T-helper 1 cell treated with Interleukin-12 subunit alpha and Interleukin-12 subunit beta and Interleukin-4 antibody, amounts not matched to agents 30 μg/mL and 1 μg/mL, for 36 hours (primary cell): ENCODE measurements around the gene CPN2.

ENCODE experiments used
- H3K27ac Mint-ChIP-seq: one replicate; pipeline ENCODE4 v1.8.0; 2021; ENCODE audit warnings: mild to moderate bottlenecking, mixed read lengths
- H3K27me3 Mint-ChIP-seq: one replicate; pipeline ENCODE4 v1.8.0; 2021; ENCODE audit warnings: low read depth, mixed read lengths
- H3K36me3 Mint-ChIP-seq: one replicate; pipeline ENCODE4 v1.8.0; 2021; ENCODE audit warnings: low read depth, mixed read lengths
- H3K4me1 Mint-ChIP-seq: one replicate; pipeline ENCODE4 v1.8.0; 2021; ENCODE audit warnings: low read depth, mixed read lengths
- H3K4me3 Mint-ChIP-seq: one replicate; pipeline ENCODE4 v1.8.0; 2021; ENCODE audit warnings: mild to moderate bottlenecking, moderate library complexity, mixed read lengths
- H3K9me3 Mint-ChIP-seq: one replicate; pipeline ENCODE4 v1.8.0; 2021; ENCODE audit warnings: mixed read lengths

CPN2 gene

GRCh38 chr3:194312186-194312742 lies 38.9 kb downstream of the CPN2 start:
- Mint-ChIP-seq H3K36me3 (peaks cover 3% of the 10 kb centered on the region), H3K27me3 (peaks cover 7% of the 10 kb centered on the region), H3K9me3 (no peaks in the 10 kb centered on the region), H3K4me1 (peaks cover 72% of the 10 kb centered on the region), H3K27ac (peak overlapping the region; percentile 28), H3K4me3 (peak overlapping the region; percentile 64)

DNA sequence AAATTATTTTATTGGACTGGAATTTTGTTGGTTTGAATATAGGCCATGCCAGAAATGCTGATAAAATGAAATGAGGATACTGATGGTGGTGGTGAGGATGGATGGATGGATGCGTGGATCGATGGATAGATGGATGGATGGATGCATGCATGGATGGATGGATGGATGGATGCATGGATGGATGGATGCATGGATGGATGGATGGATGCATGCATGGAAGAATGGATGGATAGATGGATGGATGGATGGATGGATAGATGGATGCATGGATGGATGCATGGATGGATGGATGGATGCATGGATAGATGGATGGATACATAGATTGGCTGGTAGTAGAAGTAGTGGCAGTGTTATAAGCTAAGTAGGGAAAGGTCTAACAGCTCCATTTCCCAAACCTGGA lies 40.1 kb downstream of the CPN2 start:
- peak overlapping the region; percentile 55 for H3K27ac Mint-ChIP-seq
- peaks cover 76% of the 10 kb centered on the region for H3K4me1 Mint-ChIP-seq
- peaks cover 3% of the 10 kb centered on the region for H3K36me3 Mint-ChIP-seq
- H3K4me3 Mint-ChIP-seq, result peak overlapping the region; percentile 64
- H3K27me3 Mint-ChIP-seq, result peaks cover 3% of the 10 kb centered on the region
- no peaks in the 10 kb centered on the region for H3K9me3 Mint-ChIP-seq

DNA sequence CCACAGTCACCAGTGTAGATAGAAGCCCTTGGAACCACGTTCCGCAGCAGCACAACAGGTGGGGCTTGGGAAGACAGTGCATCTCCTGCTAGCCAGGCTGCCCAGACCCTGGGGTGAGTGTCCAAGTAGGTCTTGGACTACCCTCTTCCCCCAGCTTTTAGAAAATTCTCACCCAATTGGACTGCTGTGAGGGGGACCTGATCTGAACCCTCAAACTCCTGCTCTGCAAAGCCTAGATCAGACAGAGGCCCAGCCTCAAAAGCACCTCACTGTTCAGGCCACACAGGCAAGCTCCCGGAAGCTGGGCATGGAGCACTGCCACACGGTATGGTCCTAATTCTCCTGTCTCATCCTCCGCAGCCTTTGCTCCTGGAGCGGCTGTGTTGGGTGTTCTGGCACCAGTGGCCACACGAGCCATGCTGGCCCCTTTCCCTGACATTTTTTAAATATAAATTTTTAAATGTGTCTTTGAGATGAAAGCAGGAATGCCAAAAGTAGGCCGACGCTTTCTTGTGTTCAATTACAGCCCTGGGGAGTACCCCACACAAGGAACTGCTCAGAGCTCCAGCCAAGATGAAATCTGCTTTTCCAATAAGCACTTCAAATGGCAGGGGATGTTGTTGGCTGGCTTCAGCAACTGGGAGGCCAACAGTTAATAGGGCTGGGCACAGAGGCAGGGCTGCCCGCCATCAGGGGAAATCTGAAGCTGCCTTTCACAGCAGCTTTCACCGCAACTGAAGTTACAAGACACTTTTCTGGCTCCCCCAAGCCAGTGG lies 40.9 kb downstream of the CPN2 start:
- peaks cover 77% of the 10 kb centered on the region for H3K4me1 Mint-ChIP-seq

GRCh38 chr3:194308601-194309449 lies 42.3 kb downstream of the CPN2 start:
- Mint-ChIP-seq H3K36me3 (peaks cover 13% of the 10 kb centered on the region), H3K4me1 (peaks cover 78% of the 10 kb centered on the region), H3K27ac (peak overlapping the region; percentile 21), H3K4me3 (peak overlapping the region; percentile 45), H3K9me3 (peaks cover 5% of the 10 kb centered on the region), H3K27me3 (peaks cover 2% of the 10 kb centered on the region)

More for the DNA sequence above, 40.9 kb downstream of the CPN2 start:
- Mint-ChIP-seq H3K27ac (peak overlapping the region; percentile 41), H3K36me3 (peaks cover 6% of the 10 kb centered on the region), H3K9me3 (no peaks in the 10 kb centered on the region), H3K4me3 (peak overlapping the region; percentile 64), H3K27me3 (peaks cover 3% of the 10 kb centered on the region)

DNA sequence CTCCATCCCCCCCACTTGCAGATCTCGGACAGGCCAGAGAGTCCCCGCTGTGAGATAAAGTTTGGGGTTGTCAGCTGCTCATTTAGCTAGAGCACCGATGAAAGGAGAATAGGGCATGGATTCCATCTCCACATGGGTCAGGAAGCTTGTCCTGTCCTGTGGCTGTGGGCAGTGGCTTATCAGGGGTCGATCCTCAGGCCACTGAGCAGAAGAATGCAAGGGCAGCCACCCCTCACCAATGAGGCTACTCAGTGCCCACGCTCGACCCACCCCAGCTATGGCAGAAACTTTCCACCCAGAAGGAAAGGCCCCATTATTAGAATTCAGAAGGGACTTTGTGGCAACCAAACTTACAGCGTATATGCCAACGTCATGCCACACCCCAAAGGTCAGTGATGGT lies 43.3 kb downstream of the CPN2 start:
- H3K4me3 Mint-ChIP-seq, result peak overlapping the region; percentile 76
- H3K36me3 Mint-ChIP-seq, result peaks cover 13% of the 10 kb centered on the region
- H3K27ac Mint-ChIP-seq, result peak overlapping the region; percentile 93
- peaks cover 69% of the 10 kb centered on the region for H3K4me1 Mint-ChIP-seq
- H3K27me3 Mint-ChIP-seq, result no peaks in the 10 kb centered on the region
- peaks cover 5% of the 10 kb centered on the region for H3K9me3 Mint-ChIP-seq

DNA sequence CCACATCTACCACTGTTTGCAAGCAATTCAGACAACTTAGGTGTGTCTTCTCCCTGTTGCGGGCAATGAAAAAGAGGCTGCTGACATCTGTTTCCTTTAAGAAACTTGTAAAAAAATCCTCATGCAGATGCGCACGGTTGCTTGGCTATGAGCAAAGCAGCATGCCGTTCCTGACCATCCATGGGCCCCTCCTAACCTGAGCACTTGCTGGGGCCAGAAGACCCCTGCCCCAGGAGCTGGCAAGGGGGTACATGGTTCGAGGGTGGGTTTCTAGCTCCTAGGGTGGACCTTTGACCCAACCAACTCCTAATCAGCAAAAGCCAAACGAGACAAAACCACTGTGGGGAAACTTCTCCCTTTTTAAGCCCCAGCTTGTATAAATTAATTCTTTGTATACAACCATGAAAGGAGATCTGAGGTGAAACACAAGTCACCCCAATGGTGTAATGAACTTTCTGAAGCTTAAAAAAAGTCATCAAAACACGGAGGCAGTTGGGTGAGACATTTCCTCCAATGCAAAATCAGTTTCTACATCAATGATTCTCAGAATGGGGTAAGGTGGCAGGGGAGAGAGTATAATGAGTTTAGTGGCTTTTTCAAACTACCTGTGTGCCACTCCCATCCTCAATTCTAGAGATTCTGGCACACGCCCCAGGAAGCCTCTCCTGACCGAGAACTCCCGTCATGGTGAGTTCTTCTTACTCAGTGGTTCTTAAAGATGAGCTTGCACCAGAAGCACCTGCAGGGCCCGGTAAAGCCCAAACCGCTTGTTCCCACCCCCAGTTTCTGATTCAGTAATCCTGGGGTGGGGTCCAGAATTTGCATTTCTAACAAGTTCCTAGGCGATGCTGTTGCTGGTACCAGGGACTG lies 44.1 kb downstream of the CPN2 start:
- Mint-ChIP-seq H3K36me3 (peaks cover 13% of the 10 kb centered on the region), H3K4me3 (peak overlapping the region; percentile 76), H3K4me1 (peaks cover 61% of the 10 kb centered on the region), H3K27me3 (no peaks in the 10 kb centered on the region), H3K9me3 (peaks cover 5% of the 10 kb centered on the region), H3K27ac (peak overlapping the region; percentile 93)

DNA sequence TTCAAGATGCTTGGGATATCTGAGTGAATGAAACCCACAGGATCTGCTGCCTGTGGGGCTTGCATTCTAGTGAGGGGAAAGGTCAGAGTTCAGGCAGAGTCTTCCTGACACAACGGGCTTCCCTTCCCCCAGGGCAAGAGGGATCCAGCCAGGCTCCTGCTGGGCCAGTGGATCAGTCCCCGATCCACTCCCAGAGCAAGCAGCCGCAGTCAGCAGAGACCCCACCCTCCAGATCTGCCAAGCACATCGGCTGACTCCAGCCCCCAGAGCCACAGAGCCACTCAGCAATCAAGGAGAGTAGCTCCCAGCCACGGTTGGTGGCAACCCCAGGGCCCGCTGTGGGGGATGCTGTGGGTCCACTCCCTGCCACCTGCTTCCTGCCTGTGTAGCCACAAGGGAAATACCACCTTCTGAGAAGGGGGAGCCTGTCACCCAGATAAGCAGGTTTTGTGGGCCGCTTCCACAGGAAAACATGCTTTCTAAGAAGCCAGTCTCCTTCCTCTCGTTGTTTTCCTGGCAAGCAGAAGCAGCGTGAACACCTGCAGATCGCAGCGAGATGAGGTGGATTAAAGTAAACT lies 44.9 kb downstream of the CPN2 start:
- Mint-ChIP-seq H3K27ac (peak overlapping the region; percentile 93), H3K27me3 (no peaks in the 10 kb centered on the region), H3K4me3 (peak overlapping the region; percentile 76), H3K36me3 (peaks cover 17% of the 10 kb centered on the region), H3K9me3 (peaks cover 5% of the 10 kb centered on the region), H3K4me1 (peaks cover 57% of the 10 kb centered on the region)

GRCh38 chr3:194305356-194306108 lies 45.6 kb downstream of the CPN2 start:
- peaks cover 55% of the 10 kb centered on the region for H3K4me1 Mint-ChIP-seq
- no peaks in the 10 kb centered on the region for H3K27me3 Mint-ChIP-seq
- peaks cover 10% of the 10 kb centered on the region for H3K9me3 Mint-ChIP-seq
- peaks cover 19% of the 10 kb centered on the region for H3K36me3 Mint-ChIP-seq
- peak overlapping the region; percentile 93 for H3K27ac Mint-ChIP-seq
- H3K4me3 Mint-ChIP-seq, result peak overlapping the region; percentile 30

DNA sequence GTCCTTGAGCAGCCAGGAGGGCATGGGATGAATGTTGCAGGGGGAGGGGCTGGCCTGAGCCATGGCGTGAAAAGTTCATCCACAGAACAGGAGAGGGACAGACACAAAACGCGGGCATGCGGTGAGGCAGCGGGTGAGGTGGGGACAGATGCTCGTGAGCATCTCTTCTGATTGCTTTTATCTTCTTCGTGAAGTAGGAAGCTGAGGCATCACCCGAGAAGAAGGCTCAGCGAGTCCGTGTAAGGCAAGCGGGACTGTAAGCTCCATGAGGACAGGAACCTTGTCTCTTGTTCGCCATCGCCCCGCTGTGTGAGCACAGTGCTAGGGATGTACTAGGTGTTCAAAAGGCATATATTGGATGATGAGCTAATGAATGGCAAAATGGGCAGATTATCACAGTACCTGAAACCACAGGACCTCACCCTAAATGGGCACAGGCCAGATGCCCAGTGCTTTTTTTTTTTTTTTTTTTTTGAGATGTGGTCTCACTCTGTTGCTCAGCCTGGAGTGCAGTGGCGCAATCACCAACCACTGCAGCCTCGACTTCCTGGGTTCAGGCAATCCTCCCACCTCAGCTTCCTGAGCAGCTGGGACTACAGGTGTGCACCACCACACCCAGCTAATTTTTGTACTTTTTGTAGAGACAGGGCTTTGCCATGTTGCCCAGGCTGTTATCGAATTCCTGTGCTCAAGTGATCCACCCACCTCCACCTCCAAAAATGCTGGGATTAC lies 46.8 kb downstream of the CPN2 start:
- H3K27ac Mint-ChIP-seq, result no peak overlapping the region

DNA sequence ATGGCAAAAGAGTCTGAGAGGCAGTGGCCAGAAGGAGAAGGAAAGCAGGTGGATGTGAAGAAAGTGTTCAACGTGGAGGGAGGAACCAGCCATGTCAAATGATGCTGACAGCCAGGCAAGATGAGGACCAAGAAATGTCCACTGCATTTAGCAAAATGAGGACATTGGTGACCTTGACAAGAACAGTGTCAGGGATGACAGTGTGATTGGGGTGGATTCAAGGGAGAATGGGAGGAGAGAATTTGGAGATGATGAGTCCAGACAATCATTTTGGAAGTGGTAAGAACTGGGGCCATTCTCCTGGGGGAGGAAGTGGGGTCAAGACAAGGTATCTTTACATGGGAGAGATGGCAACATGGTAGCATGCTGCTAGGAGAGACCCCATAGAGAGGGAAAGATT lies 47.4 kb downstream of the CPN2 start:
- Mint-ChIP-seq H3K4me3 (no peak overlapping the region), H3K4me1 (peaks cover 47% of the 10 kb centered on the region), H3K27me3 (no peaks in the 10 kb centered on the region), H3K27ac (no peak overlapping the region), H3K9me3 (peaks cover 12% of the 10 kb centered on the region), H3K36me3 (peaks cover 23% of the 10 kb centered on the region)

More for the DNA sequence above, 46.8 kb downstream of the CPN2 start:
- peaks cover 53% of the 10 kb centered on the region for H3K4me1 Mint-ChIP-seq
- peaks cover 22% of the 10 kb centered on the region for H3K36me3 Mint-ChIP-seq
- no peaks in the 10 kb centered on the region for H3K27me3 Mint-ChIP-seq
- H3K4me3 Mint-ChIP-seq, result no peak overlapping the region
- peaks cover 12% of the 10 kb centered on the region for H3K9me3 Mint-ChIP-seq

DNA sequence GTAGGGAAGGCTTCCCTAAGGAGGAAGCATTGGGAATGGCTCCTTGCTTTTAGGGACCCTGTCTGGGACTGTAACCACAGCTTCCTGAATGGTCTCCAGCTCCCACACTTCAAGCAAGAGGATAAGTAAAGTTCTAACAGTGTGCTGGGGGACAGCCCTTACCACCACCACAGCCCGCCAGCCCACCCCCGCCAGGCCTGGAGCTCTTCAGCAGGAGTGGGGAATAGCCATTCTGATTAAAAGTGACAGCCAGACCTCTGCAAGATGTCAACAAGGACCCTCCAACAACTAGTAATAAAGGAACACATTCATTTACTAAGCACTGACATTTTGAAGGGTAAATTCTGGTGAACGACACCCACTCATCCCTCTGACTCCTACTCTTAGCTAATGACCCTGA lies 49.4 kb downstream of the CPN2 start:
- H3K36me3 Mint-ChIP-seq, result peaks cover 24% of the 10 kb centered on the region
- H3K4me3 Mint-ChIP-seq, result no peak overlapping the region
- H3K27ac Mint-ChIP-seq, result no peak overlapping the region
- H3K4me1 Mint-ChIP-seq, result peaks cover 28% of the 10 kb centered on the region
- peaks cover 12% of the 10 kb centered on the region for H3K9me3 Mint-ChIP-seq
- H3K27me3 Mint-ChIP-seq, result no peaks in the 10 kb centered on the region

- Mint-ChIP-seq H3K27me3 (no peaks in the 10 kb centered on the region), H3K4me3 (no peak overlapping the region), H3K4me1 (peaks cover 20% of the 10 kb centered on the region), H3K27ac (no peak overlapping the region), H3K36me3 (peaks cover 24% of the 10 kb centered on the region), H3K9me3 (peaks cover 12% of the 10 kb centered on the region)
These were observed 50.2 kb downstream of the CPN2 start for GRCh38 chr3:194300936-194301335.

GRCh38 chr3:194300382-194300758 lies 50.8 kb downstream of the CPN2 start:
- H3K36me3 Mint-ChIP-seq, result peaks cover 22% of the 10 kb centered on the region
- peaks cover 12% of the 10 kb centered on the region for H3K9me3 Mint-ChIP-seq
- peak overlapping the region; percentile 7 for H3K27ac Mint-ChIP-seq
- peaks cover 16% of the 10 kb centered on the region for H3K4me1 Mint-ChIP-seq
- H3K4me3 Mint-ChIP-seq, result no peak overlapping the region
- H3K27me3 Mint-ChIP-seq, result no peaks in the 10 kb centered on the region
